Breast epithelium (tissue), 4 donors: ENCODE results near the gene ERO1B. TPM values are rescaled to one million over a fixed set of nuclear protein-coding genes. Genes with fewer than 3 reads are reported as not detected.
"Not testable (repeated sequence)": the region's sequence is repeated elsewhere in the genome, so short reads cannot be mapped to it uniquely, and the experiment has no call there.

Experiments used
- DNase-seq, 2 donors: peaks; one replicate each; pipeline ENCODE4 v3.0.0-alpha.2; 2019; ENCODE audit warnings: low spot score in 2 of 2
- H3K27ac ChIP-seq, 2 donors: fragments of 200-600 bp; sonication (generic) in 1 of 2; one replicate each; pipeline ENCODE4 v1.5.1; 2016 to 2019; ENCODE audit warnings: mild to moderate bottlenecking in 1 of 2
- H3K27me3 ChIP-seq, 2 donors: fragments of 200-600 bp; sonication (generic) in 1 of 2; one replicate each; pipeline versions ENCODE4 v1.5.1 to v1.6.0; 2017 to 2019; ENCODE audit warnings: control low read depth in 1 of 2, mild to moderate bottlenecking in 1 of 2
- H3K36me3 ChIP-seq: fragments of 200-600 bp; one replicate; pipeline ENCODE4 v1.5.1; 2019
- H3K4me1 ChIP-seq, 2 donors: fragments of 200-600 bp; sonication (generic); one replicate each; pipeline ENCODE4 v1.5.1; 2016 to 2019; ENCODE audit warnings: control low read depth in 1 of 2
- H3K4me3 ChIP-seq, 3 donors: fragments of 200-600 bp; sonication (generic); 1 replicate in 2 of 3; 2 replicates in 1 of 3; pipeline ENCODE4 v1.5.1; 2016 to 2019; ENCODE audit warnings: mild to moderate bottlenecking in 3 of 3, moderate library complexity in 2 of 3
- H3K9me3 ChIP-seq, 2 donors: fragments of 200-600 bp; sonication (generic) in 1 of 2; one replicate each; pipeline ENCODE4 v1.5.1; 2016 to 2019; ENCODE audit warnings: control low read depth in 1 of 2
- CTCF ChIP-seq, 3 donors: fragments of 450-650 bp; IDR thresholded peaks; one replicate each; pipeline ENCODE4 v1.5.1; 2016 to 2017; ENCODE audit warnings: antibody characterized with exemption in 3 of 3, mild to moderate bottlenecking in 3 of 3, moderate library complexity in 3 of 3
- POLR2A ChIP-seq: fragments of 450-650 bp; IDR thresholded peaks from one replicate; pipeline ENCODE4 v1.6.1; 2016; ENCODE audit warnings: antibody characterized with exemption, mild to moderate bottlenecking, moderate library complexity
- POLR2AphosphoS5 ChIP-seq, 3 donors: sonication (generic); formaldehyde crosslinking; IDR thresholded peaks; one replicate each; pipeline ENCODE4 v1.6.1; 2017; ENCODE audit warnings: antibody characterized with exemption in 3 of 3
- intact Hi-C: fragments of 100-400 bp; cut with DNase I; formaldehyde crosslinking; loops from one replicate; pipeline ENCODE4 v1.15.1; 2023; ENCODE audit warnings: low total_unique reads
- total RNA-seq, 3 donors: library from RNA; depleted of rRNA; stranded (reverse); fragments of >200 nt; gene quantifications; one replicate each; pipeline ENCODE4 v1.1.0, GENCODE V29; 2016

The ERO1B gene
- total RNA-seq: 10 to 100 TPM in 2 of 3 donors, 1 to 10 TPM in 1; 9.0 to 23.1 (median 17.0) TPM

- no peaks in the 10 kb centered on the region for H3K27me3 ChIP-seq
- H3K9me3 ChIP-seq: no peaks in the 10 kb centered on the region
- peak; percentile 95 to 96 for DNase-seq
- intact Hi-C loops: no loop called here
- H3K4me3 ChIP-seq: peak within 1 kb of the TSS; percentile 76 to 97 (median 91)
- H3K36me3 ChIP-seq: no peaks in the 10 kb centered on the region
- H3K4me1 ChIP-seq: no peaks in the 10 kb centered on the region
- H3K27ac ChIP-seq: peak within 1 kb of the TSS; percentile 85 to 88
- TF ChIP-seq POLR2AphosphoS5 (IDR thresholded peaks at IDR 0.05): peak; percentile 39 to 76 (median 72)
- no peak for TF ChIP-seq CTCF (IDR thresholded peaks at IDR 0.05)
- peak; percentile 58 for TF ChIP-seq POLR2A
Measured at GRCh38 chr1:236281654-236282424, at the start of gene ERO1B. Gene ERO1B, minus strand, starts transcription at chr1:236281958. Its CDS starts 175 bp downstream, at chr1:236281783.

- H3K27me3 ChIP-seq, intact Hi-C loops, DNase-seq, H3K36me3 ChIP-seq, H3K27ac ChIP-seq, H3K9me3 ChIP-seq, H3K4me1 ChIP-seq, H3K4me3 ChIP-seq: not testable (repeated sequence)
Measured at GRCh38 chr1:236331412-236331811, 49.7 kb upstream of the ERO1B start.

- H3K36me3 ChIP-seq: no peaks in the 10 kb centered on the region
- DNase-seq: no peak
- H3K27ac ChIP-seq: no peak overlapping the region
- H3K4me3 ChIP-seq: no peak overlapping the region
- intact Hi-C loops: no loop called here
- no peaks in the 10 kb centered on the region for H3K27me3 ChIP-seq
- TF ChIP-seq POLR2A (no peak), POLR2AphosphoS5 (IDR thresholded peaks at IDR 0.05) (no peak), CTCF (IDR thresholded peaks at IDR 0.05) (no peak)
- H3K9me3 ChIP-seq: peaks cover 9 to 26% of the 10 kb centered on the region in 2 donors
- H3K4me1 ChIP-seq: no peaks in the 10 kb centered on the region
Measured at GRCh38 chr1:236326432-236326831, 44.7 kb upstream of the ERO1B start.

- H3K27ac ChIP-seq: no peak overlapping the region
- no peaks in the 10 kb centered on the region for H3K36me3 ChIP-seq
- no peak for TF ChIP-seq CTCF (IDR thresholded peaks at IDR 0.05)
- no peak for TF ChIP-seq POLR2A
- no peak for TF ChIP-seq POLR2AphosphoS5 (IDR thresholded peaks at IDR 0.05)
- no peaks in the 10 kb centered on the region for H3K27me3 ChIP-seq
- no peak overlapping the region for H3K4me3 ChIP-seq
- no peak for DNase-seq
- no peaks in the 10 kb centered on the region for H3K4me1 ChIP-seq
- H3K9me3 ChIP-seq: peaks cover 9 to 26% of the 10 kb centered on the region in 2 donors
- intact Hi-C loops: no loop called here
Measured at GRCh38 chr1:236325567-236325966, 43.8 kb upstream of the ERO1B start.

GRCh38 chr1:236323819-236324411 lies 42.2 kb upstream of the ERO1B start:
- intact Hi-C loops: no loop called here
- H3K27ac ChIP-seq: no peak overlapping the region
- DNase-seq: no peak
- no peaks in the 10 kb centered on the region for H3K4me1 ChIP-seq
- TF ChIP-seq CTCF (IDR thresholded peaks at IDR 0.05) (no peak), POLR2AphosphoS5 (IDR thresholded peaks at IDR 0.05) (no peak), POLR2A (no peak)
- peaks cover 9 to 26% of the 10 kb centered on the region in 2 donors for H3K9me3 ChIP-seq
- no peaks in the 10 kb centered on the region for H3K36me3 ChIP-seq
- no peak overlapping the region for H3K4me3 ChIP-seq
- no peaks in the 10 kb centered on the region for H3K27me3 ChIP-seq
